Activated CD4-positive, alpha-beta T cell treated with anti-CD3 and anti-CD28 coated beads, Interleukin-2, Interleukin-4, amounts not matched to agents 100 ng/mL and 50 ng/mL, durations not matched to agents 16 hours and 8 hours (primary cell): ENCODE measurements around the gene PLA2G12B.

ENCODE experiments used
- DNase-seq: peaks from one replicate; pipeline ENCODE4 v3.0.0-alpha.2; 2020; ENCODE audit warnings: low spot score

The PLA2G12B gene

DNA sequence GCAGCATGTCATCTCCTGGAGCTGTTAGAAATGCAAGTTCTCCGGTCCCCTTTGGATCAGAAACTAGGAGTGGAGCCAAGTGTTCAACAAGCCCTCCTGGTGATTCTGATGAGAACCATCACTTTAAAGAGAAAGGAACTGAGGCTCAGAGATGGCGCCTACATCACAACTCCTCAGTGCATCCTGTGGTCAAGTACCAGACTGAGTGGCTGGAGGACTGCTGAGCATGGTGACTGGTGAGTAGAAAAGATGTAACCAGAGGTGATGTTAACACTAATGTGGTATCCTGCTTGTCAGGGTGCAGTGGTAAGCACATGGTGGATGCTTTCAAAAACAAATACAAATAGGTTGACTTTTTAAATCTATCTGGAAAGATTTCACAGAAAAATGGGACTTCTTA, 64.5 kb downstream of the PLA2G12B start:
- DNase-seq, result no peak

DNA sequence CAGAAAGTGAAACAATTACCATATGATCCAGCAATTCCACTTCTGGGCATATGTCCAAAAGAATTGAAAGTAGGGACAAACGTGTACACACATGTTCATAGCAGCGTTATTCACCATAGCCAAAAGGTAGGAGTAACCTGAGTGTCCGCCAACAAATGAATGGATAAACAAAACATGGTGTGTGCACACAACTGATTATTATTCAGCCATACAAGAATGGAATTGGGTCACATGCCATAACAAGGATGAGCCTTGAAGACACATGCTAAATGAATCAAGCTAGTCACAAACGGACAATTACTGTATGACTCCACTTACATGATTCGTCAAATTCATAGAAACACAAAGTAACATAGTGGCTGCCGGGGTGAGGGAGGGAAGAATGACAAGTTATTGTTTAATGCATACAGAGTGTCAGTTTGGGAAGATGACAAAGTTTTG, 65.2 kb downstream of the PLA2G12B start:
- no peak for DNase-seq

GRCh38 chr10:72888151-72888638, 66.4 kb downstream of the PLA2G12B start:
- DNase-seq, result no peak

DNA sequence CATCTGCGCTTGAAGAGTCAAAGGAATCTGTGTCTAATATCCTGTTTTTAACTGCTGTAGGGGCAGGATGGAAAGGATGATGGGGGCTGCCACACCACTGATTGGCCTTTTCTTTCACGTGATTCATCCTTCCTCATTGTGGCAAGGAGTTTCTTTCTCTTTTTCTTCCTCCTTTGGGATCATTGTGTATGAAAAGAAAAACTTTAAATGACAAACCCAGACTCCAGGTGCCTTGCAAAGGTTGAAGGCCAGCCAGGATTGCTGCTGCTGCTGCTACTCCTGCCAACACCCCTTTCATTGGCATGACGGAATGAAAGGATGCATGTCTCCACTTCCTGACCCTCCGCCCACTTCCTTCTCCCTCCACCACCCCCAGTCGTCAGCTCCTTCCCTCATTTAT, 67.6 kb downstream of the PLA2G12B start:
- DNase-seq, result no peak

GRCh38 chr10:72886621-72887020, 68.0 kb downstream of the PLA2G12B start:
- no peak for DNase-seq

DNA sequence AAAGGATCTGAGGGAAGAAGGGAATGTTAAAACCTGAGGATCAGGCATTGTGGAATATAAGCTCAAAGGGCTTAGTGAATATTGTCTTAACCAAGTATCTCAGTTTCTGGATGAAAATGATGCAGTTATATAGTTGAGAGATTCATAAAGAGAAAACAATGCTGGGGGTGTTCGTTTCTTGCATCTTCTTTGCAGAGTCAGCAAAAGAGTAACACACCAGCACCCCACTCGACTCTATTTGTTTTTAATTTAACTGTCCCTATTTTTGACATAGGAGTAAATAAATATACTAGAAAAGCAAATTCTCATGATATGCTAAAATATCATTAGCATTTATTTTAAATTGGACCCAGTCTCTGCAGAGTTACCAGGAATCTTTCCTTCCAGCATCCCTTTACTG, 68.7 kb downstream of the PLA2G12B start:
- DNase-seq, result no peak
